ENCODE measurements around the gene ZFHX2. TPM values are rescaled to one million over a fixed set of nuclear protein-coding genes. Genes with fewer than 3 reads are reported as not detected.

The ZFHX2 gene
- total RNA-seq, 1 donor from 2014 or later: 0.81 TPM

DNA sequence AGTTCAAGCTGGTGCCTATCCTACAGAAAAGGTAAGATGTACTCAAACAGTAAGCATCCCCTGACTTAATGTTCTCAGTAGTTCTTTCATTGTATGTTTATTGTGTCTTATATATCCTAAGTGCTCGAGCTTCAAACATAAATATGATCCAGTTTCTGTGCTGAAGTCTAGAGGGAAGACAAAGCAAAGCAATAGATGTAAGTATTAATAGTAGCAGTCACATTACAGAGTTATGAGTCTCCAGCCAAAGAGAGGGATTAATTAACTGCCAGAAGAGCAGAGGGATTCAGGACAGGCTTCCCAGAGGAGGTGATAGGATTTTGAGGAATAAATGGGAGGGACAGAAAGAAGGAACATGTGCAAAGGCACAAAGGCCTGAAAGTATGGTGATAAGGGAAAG, 80.6 kb downstream of the ZFHX2 start:
- no peak overlapping the region for H3K4me3 ChIP-seq (ENCODE audit: low read depth, low read length)
- TF ChIP-seq, protein P1, sequence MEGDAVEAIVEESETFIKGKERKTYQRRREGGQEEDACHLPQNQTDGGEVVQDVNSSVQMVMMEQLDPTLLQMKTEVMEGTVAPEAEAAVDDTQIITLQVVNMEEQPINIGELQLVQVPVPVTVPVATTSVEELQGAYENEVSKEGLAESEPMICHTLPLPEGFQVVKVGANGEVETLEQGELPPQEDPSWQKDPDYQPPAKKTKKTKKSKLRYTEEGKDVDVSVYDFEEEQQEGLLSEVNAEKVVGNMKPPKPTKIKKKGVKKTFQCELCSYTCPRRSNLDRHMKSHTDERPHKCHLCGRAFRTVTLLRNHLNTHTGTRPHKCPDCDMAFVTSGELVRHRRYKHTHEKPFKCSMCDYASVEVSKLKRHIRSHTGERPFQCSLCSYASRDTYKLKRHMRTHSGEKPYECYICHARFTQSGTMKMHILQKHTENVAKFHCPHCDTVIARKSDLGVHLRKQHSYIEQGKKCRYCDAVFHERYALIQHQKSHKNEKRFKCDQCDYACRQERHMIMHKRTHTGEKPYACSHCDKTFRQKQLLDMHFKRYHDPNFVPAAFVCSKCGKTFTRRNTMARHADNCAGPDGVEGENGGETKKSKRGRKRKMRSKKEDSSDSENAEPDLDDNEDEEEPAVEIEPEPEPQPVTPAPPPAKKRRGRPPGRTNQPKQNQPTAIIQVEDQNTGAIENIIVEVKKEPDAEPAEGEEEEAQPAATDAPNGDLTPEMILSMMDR (conservative IDR thresholded peaks at IDR 0.05; ENCODE audit: low read depth, low read length): no peak
- no peak for DNase-seq (ENCODE audit: low read depth)

Other genes starting within 250 kb of the ZFHX2 start
- gene PPP1R3E, start 248.9 kb downstream of the ZFHX2 start, total RNA-seq: 1.5 and 1.6 TPM in 2 replicates
- gene BCL2L2, start 244.9 kb downstream of the ZFHX2 start, total RNA-seq: 10.7 and 13.3 TPM in 2 replicates
- gene PABPN1, start 230.3 kb downstream of the ZFHX2 start, total RNA-seq: 62.2 and 79.9 TPM in 2 replicates
- 4.3 and 7.3 TPM in 2 replicates for gene SLC22A17, start 198.9 kb downstream of the ZFHX2 start, total RNA-seq
- gene EFS, start 186.6 kb downstream of the ZFHX2 start, total RNA-seq: 5.0 and 15.2 TPM in 2 replicates
- not detected in 2 replicates for gene IL25, start 179.0 kb downstream of the ZFHX2 start, total RNA-seq
- not detected in 2 replicates for gene CMTM5, start 174.7 kb downstream of the ZFHX2 start, total RNA-seq
- not detected in 2 replicates for gene MYH6, start 143.5 kb downstream of the ZFHX2 start, total RNA-seq
- gene MYH7, start 116.1 kb downstream of the ZFHX2 start, total RNA-seq: not detected in 2 replicates
- gene NGDN, start 82.1 kb downstream of the ZFHX2 start, total RNA-seq: 41.3 and 41.4 TPM in 2 replicates
- gene THTPA, start 4.5 kb upstream of the ZFHX2 start, total RNA-seq: 10.4 and 37.2 TPM in 2 replicates
- gene AP1G2, start 16.0 kb upstream of the ZFHX2 start, total RNA-seq: 55.4 and 89.9 TPM in 2 replicates
- gene JPH4, start 27.0 kb upstream of the ZFHX2 start, total RNA-seq: 0.06 TPM in 1 of 2 replicates, not detected in the other
- gene DHRS2, start 84.6 kb upstream of the ZFHX2 start, total RNA-seq: 0.69 and 0.80 TPM in 2 replicates